Panc1 (cell line): ENCODE measurements around the gene PTPN1. TPM values are rescaled to one million over a fixed set of nuclear protein-coding genes. Genes with fewer than 3 reads are reported as not detected.

Source experiments
- ATAC-seq: fragments of 200-7000 bp; cut with Tn5 transposase; 2 replicates; pipeline ENCODE4 v1.9.1; 2020; ENCODE audit warnings: mild to moderate bottlenecking, moderate library complexity
- BruUV-seq: library from RNA; stranded (reverse); fragments of 400-500 nt; replicated peaks from 2 replicates; lab custom pipeline; 2021; lab: Mats Ljungman, UMichigan
- CTCF ChIA-PET: fragments of 300-600 bp; sonication (Branson Sonifier 250); formaldehyde crosslinking; loops from one replicate; lab custom pipeline; 2022; ENCODE audit warnings: antibody characterized with exemption; lab: Charles Lee
- POLR2A ChIA-PET: fragments of 300-600 bp; sonication (Branson Sonifier 250); formaldehyde crosslinking; loops from one replicate; lab custom pipeline; 2022; ENCODE audit warnings: antibody characterized with exemption; lab: Charles Lee
- DNase-seq: peaks from one replicate; pipeline ENCODE4 v3.0.0-alpha.2; 2010; ENCODE audit warnings: low read depth, low spot score
- H3K27ac ChIP-seq: 2 replicates; pipeline ENCODE4 v1.5.1; 2011; ENCODE audit warnings: mild to moderate bottlenecking, low read length, inconsistent platforms
- H3K27me3 ChIP-seq: fragments of 200-500 bp; sonication (Bioruptor generic); 2 replicates; pipeline ENCODE4 v1.6.0; 2014; ENCODE audit warnings: low read length, inconsistent platforms; ENCODE audit not compliant: control insufficient read depth, insufficient read depth
- H3K36me3 ChIP-seq: fragments of 200-500 bp; sonication (Bioruptor generic); 2 replicates; pipeline ENCODE4 v1.5.1; 2014; ENCODE audit warnings: inconsistent platforms, mild to moderate bottlenecking, low read length, moderate library complexity; ENCODE audit not compliant: control insufficient read depth, insufficient read depth
- H3K4me1 ChIP-seq: 2 replicates; pipeline ENCODE4 v1.5.1; 2011; ENCODE audit warnings: inconsistent platforms, mild to moderate bottlenecking, low read length, moderate library complexity; ENCODE audit not compliant: control insufficient read depth, insufficient read depth
- H3K4me3 ChIP-seq, 2 experiments: 2 replicates each; pipeline ENCODE4 v1.5.1; 2011 to 2012; ENCODE audit warnings: low read depth in 2 of 2, low read length in 2 of 2, mild to moderate bottlenecking in 2 of 2, inconsistent platforms in 1 of 2, moderate library complexity in 1 of 2
- H3K9me3 ChIP-seq: fragments of 200-500 bp; sonication (Bioruptor generic); 2 replicates; pipeline ENCODE4 v1.5.1; 2014; ENCODE audit warnings: low read depth, mild to moderate bottlenecking, inconsistent platforms, low read length, moderate library complexity; ENCODE audit not compliant: control insufficient read depth, insufficient read depth
- CTCF ChIP-seq: fragments of 450-650 bp; IDR thresholded peaks from 2 replicates; pipeline ENCODE4 v1.5.1; 2017; ENCODE audit warnings: mild to moderate bottlenecking
- POLR2AphosphoS5 ChIP-seq: IDR thresholded peaks from 2 replicates; pipeline ENCODE4 v1.6.1; 2012; ENCODE audit warnings: mild to moderate bottlenecking, low read depth, low read length, moderate library complexity
- REST ChIP-seq, 2 experiments: IDR thresholded peaks; 2 replicates each; pipeline ENCODE4 v1.6.1; 2011 to 2012; ENCODE audit warnings: low read depth in 2 of 2, control low read depth in 1 of 2, low read length in 1 of 2, mild to moderate bottlenecking in 1 of 2, moderate library complexity in 1 of 2; ENCODE audit not compliant: insufficient read depth in 1 of 2
- SIN3A ChIP-seq: IDR thresholded peaks from 2 replicates; pipeline ENCODE4 v1.6.1; 2012; ENCODE audit warnings: low read depth, mild to moderate bottlenecking, low read length, moderate library complexity, borderline replicate concordance; ENCODE audit not compliant: insufficient read depth
- TCF7L2 ChIP-seq: IDR thresholded peaks from 2 replicates; pipeline ENCODE4 v1.6.1; 2011; ENCODE audit warnings: mild to moderate bottlenecking, low read depth, low read length, inconsistent platforms
- in situ Hi-C: cut with HindIII; loops from 2 replicates; pipeline ENCODE4 v1.10.0; 2016; ENCODE audit warnings: low sequenced_read_pairs, low pct_unique_long_range_greater_than_20kb
- intact Hi-C: fragments of 100-400 bp; cut with micrococcal nuclease; formaldehyde crosslinking; loops from one replicate; pipeline ENCODE4 v1.10.0; 2022; ENCODE audit not compliant: unreplicated experiment
- total RNA-seq: library from RNA; stranded (reverse); gene quantifications from one replicate; pipeline ENCODE4 v1.2.1, GENCODE V29; 2021; ENCODE audit not compliant: unreplicated experiment

The PTPN1 gene
- total RNA-seq, 1 experiment from 2014 or later, result 42.2 TPM

GRCh38 chr20:50518270-50518721, 8.1 kb downstream of the PTPN1 start:
- Histone ChIP-seq H3K36me3 (no peaks in the 10 kb centered on the region; the same call in 1 of the 2 replicates), H3K27ac (peak overlapping the region; percentile 49; the same call in 1 of the 2 replicates), H3K9me3 (no peaks in the 10 kb centered on the region), H3K4me1 (peaks cover 53% of the 10 kb centered on the region), H3K4me3 (no peak overlapping the region), H3K27me3 (no peaks in the 10 kb centered on the region)
- CTCF ChIA-PET, result no interaction called here
- no TSS peak for BruUV-seq
- DNase-seq, result no peak
- POLR2A ChIA-PET, result no interaction called here
- TF ChIP-seq SIN3A (no peak), CTCF (no peak), TCF7L2 (no peak), POLR2AphosphoS5 (no peak), REST (IDR thresholded peaks at IDR 0.05; ENCODE audit: insufficient read depth in 1 of 2, low read depth in 2 of 2, low read length in 1 of 2) (no peak)
- intact Hi-C loops, result loop anchor here (10.0 kb wide), 1 partner anchor 57 kb away; no protein-coding TSS in a partner anchor
- in situ Hi-C loops, result no loop called here
- ATAC-seq, result no peak

- POLR2A ChIA-PET, result no interaction called here
- Histone ChIP-seq H3K36me3 (no peaks in the 10 kb centered on the region; the same call in 1 of the 2 replicates), H3K4me1 (peaks cover 52% of the 10 kb centered on the region), H3K9me3 (no peaks in the 10 kb centered on the region), H3K27ac (peak overlapping the region; percentile 14; the same call in 1 of the 2 replicates), H3K4me3 (no peak overlapping the region), H3K27me3 (no peaks in the 10 kb centered on the region)
- in situ Hi-C loops (no loop called here), intact Hi-C loops (loop anchor here (10.0 kb wide), 1 partner anchor 56 kb away; no protein-coding TSS in a partner anchor)
- no peak for DNase-seq
- no TSS peak for BruUV-seq
- TF ChIP-seq POLR2AphosphoS5 (no peak), REST (IDR thresholded peaks at IDR 0.05; ENCODE audit: insufficient read depth in 1 of 2, low read depth in 2 of 2, low read length in 1 of 2) (no peak), SIN3A (no peak), TCF7L2 (no peak), CTCF (no peak)
- CTCF ChIA-PET, result no interaction called here
- no peak for ATAC-seq
These were observed 9.0 kb downstream of the PTPN1 start for GRCh38 chr20:50519036-50519762.
